Mesothelial cell of epicardium (in vitro differentiated cells): ENCODE measurements around the gene PTER. TPM values are rescaled to one million over a fixed set of nuclear protein-coding genes. Genes with fewer than 3 reads are reported as not detected.

Experiments used
- DNase-seq, 2 experiments: peaks; one replicate each; pipeline ENCODE4 v3.0.0; 2021; ENCODE audit warnings: low spot score in 2 of 2; ENCODE audit not compliant: unreplicated experiment in 2 of 2
- H3K27ac Mint-ChIP-seq: 2 replicates; pipeline ENCODE4 v1.8.0; 2021; ENCODE audit warnings: mixed read lengths
- H3K27me3 Mint-ChIP-seq: 2 replicates; pipeline ENCODE4 v1.8.0; 2021; ENCODE audit warnings: low read depth, mixed read lengths
- H3K36me3 Mint-ChIP-seq: 2 replicates; pipeline ENCODE4 v1.8.0; 2021; ENCODE audit warnings: mixed read lengths
- H3K4me1 Mint-ChIP-seq: 2 replicates; pipeline ENCODE4 v1.8.0; 2021; ENCODE audit warnings: mixed read lengths
- H3K4me3 Mint-ChIP-seq: 2 replicates; pipeline ENCODE4 v1.8.0; 2021; ENCODE audit warnings: mild to moderate bottlenecking, moderate library complexity, mixed read lengths
- H3K9me3 Mint-ChIP-seq: 2 replicates; pipeline ENCODE4 v1.8.0; 2021; ENCODE audit warnings: mixed read lengths
- total RNA-seq: library from RNA; stranded (reverse); gene quantifications from 3 replicates; pipeline ENCODE4 v1.2.1, GENCODE V29; 2021
- TF ChIP-seq, protein P1 (sequence below): fragments of 200-600 bp; sonication (generic); IDR thresholded peaks from one replicate; pipeline ENCODE4 v1.5.0; 2021; ENCODE audit warnings: antibody characterized with exemption; ENCODE audit not compliant: unreplicated experiment

Gene PTER
- total RNA-seq, 1 donor from 2014 or later: 9.4 TPM

GRCh38 chr10:16509996-16510395 is 73.2 kb downstream of the PTER start:
- Mint-ChIP-seq H3K9me3 (no peaks in the 10 kb centered on the region), H3K36me3 (no peaks in the 10 kb centered on the region), H3K4me3 (no peak overlapping the region), H3K27ac (no peak overlapping the region), H3K27me3 (no peaks in the 10 kb centered on the region), H3K4me1 (no peaks in the 10 kb centered on the region)
- DNase-seq: no peak
- TF ChIP-seq, protein P1, sequence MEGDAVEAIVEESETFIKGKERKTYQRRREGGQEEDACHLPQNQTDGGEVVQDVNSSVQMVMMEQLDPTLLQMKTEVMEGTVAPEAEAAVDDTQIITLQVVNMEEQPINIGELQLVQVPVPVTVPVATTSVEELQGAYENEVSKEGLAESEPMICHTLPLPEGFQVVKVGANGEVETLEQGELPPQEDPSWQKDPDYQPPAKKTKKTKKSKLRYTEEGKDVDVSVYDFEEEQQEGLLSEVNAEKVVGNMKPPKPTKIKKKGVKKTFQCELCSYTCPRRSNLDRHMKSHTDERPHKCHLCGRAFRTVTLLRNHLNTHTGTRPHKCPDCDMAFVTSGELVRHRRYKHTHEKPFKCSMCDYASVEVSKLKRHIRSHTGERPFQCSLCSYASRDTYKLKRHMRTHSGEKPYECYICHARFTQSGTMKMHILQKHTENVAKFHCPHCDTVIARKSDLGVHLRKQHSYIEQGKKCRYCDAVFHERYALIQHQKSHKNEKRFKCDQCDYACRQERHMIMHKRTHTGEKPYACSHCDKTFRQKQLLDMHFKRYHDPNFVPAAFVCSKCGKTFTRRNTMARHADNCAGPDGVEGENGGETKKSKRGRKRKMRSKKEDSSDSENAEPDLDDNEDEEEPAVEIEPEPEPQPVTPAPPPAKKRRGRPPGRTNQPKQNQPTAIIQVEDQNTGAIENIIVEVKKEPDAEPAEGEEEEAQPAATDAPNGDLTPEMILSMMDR: no peak

DNA sequence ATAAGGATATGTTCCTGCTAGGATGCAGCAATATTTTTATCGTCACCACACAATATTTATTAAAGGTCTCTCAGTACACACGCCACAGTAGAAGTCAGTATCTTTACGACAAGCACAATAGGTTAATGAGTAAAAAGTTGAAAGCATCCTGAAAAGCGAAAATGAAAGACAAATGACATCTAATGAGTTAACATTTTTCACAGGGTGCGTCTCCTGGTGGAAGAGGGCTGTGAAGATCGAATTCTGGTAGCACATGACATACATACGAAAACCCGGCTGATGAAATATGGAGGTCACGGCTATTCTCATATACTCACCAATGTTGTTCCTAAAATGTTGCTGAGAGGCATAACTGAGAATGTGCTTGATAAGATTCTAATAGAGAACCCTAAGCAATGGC is 74.0 kb downstream of the PTER start:
- Mint-ChIP-seq H3K4me3 (no peak overlapping the region), H3K27ac (no peak overlapping the region), H3K9me3 (no peaks in the 10 kb centered on the region), H3K36me3 (no peaks in the 10 kb centered on the region), H3K4me1 (no peaks in the 10 kb centered on the region), H3K27me3 (no peaks in the 10 kb centered on the region)
- TF ChIP-seq, protein P1: no peak
- DNase-seq: no peak

GRCh38 chr10:16518822-16519221 is 82.0 kb downstream of the PTER start:
- no peak for DNase-seq
- peaks cover 66% of the 10 kb centered on the region for H3K27me3 Mint-ChIP-seq
- peaks cover 4% of the 10 kb centered on the region for H3K36me3 Mint-ChIP-seq
- peaks cover 12% of the 10 kb centered on the region for H3K4me1 Mint-ChIP-seq
- H3K4me3 Mint-ChIP-seq: no peak overlapping the region
- no peak overlapping the region for H3K27ac Mint-ChIP-seq
- H3K9me3 Mint-ChIP-seq: no peaks in the 10 kb centered on the region
- TF ChIP-seq, protein P1: peak; percentile 44

GRCh38 chr10:16519250-16519907 is 82.6 kb downstream of the PTER start:
- H3K4me1 Mint-ChIP-seq: peaks cover 12% of the 10 kb centered on the region
- no peaks in the 10 kb centered on the region for H3K9me3 Mint-ChIP-seq
- no peak for DNase-seq
- H3K36me3 Mint-ChIP-seq: peaks cover 4% of the 10 kb centered on the region
- TF ChIP-seq, protein P1: no peak
- H3K4me3 Mint-ChIP-seq: peak overlapping the region; percentile 66
- H3K27ac Mint-ChIP-seq: no peak overlapping the region
- peaks cover 72% of the 10 kb centered on the region for H3K27me3 Mint-ChIP-seq

DNA sequence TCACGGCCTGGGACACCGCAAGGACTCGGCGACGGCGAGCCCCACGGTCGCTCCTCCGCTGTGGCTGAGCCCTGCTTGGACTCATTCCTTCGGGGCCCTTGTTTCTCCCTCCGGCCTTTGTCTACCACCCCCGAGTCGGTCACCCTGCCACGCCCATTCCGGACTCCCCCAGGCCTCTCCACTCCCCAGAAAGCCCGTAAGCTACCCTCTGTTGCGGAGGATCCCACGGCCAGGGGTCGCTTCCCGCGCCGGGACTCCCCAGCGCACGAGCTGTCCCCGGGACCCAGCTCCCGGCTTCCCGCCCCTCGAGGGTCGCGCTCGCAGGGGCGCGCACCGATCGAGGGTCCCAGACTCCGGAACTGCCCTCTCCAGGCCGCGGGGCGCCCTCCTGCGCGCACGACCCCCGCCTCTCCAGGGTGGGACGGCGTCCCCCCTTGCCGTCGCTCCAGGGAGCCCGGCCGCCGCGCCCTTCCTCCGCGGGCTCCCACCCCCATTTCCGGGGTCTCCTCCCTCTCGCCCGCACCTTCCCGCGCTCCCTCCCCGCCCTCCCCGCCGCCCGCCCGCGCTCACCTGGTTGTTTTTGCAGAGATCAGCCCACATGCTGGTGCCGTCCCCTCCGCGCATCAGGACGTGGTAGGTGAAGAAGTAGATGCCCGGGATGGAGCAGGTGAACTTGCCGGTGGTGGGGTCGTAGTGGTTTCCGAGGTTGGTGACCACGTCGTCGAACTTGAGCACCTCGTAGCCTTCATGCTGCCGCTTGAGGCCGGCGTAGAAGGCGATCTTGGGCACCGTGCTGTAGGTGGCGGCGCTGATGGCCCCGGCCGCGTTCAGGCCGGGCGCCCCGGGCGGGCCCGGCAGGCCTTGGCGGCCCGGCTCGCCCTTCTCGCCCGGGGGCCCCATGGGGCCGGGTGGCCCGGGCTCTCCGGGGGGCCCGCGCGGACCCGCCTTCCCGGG is 83.4 kb downstream of the PTER start:
- Mint-ChIP-seq H3K4me1 (peaks cover 12% of the 10 kb centered on the region), H3K27ac (no peak overlapping the region), H3K36me3 (peaks cover 4% of the 10 kb centered on the region), H3K4me3 (peak overlapping the region; percentile 66), H3K27me3 (peaks cover 79% of the 10 kb centered on the region), H3K9me3 (no peaks in the 10 kb centered on the region)
- DNase-seq: no peak
- TF ChIP-seq, protein P1: no peak
